Measurements from ENCODE around the gene DUSP22.

DNA sequence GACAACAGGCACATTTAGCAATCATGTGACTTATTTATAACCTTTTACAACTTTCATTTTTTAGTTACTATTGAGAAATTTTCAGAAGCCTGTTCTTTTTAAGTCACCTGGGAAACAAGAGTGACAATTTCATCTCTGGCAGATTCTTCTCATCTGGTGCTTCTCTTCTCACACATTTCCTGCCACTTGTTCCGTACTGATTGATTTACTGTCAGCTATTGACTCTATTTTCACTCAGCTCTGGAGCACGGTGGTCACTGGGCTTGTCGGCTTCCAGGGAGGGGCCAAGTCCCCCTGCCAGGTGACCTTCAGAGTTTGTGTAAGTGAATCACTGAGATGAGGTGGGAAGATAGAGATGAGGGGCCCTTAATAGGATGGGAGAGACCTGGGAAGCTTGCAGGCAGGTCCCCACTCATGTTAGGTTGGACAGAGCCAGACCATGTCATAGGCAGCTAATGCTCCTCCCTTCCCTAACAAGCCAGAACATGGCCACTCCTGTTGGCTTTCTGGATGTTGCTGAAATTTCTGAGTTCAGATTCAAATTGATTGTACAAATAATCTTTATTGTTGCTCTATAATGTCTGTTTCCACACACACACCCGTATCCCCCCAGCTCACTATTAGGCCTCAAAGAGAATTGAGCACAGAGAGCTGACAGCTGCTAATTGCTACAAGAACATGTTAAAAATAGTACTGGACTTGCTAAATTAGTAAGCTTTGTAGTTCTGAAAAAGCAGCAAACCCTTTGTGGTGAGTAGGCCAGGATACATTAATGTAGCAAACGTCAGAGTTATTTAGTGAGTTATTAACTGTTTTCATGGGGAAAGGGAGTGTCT is 13.3 kb downstream of the DUSP22 start:
- no peak for TF ChIP-seq BCL11A (IDR thresholded peaks at IDR 0.05; ENCODE audit: low read depth in 2 of 2, low read length in 2 of 2)
- TF ChIP-seq BRCA1 (IDR thresholded peaks at IDR 0.05; ENCODE audit: low read depth, low read length): no peak
- TF ChIP-seq, protein P1, sequence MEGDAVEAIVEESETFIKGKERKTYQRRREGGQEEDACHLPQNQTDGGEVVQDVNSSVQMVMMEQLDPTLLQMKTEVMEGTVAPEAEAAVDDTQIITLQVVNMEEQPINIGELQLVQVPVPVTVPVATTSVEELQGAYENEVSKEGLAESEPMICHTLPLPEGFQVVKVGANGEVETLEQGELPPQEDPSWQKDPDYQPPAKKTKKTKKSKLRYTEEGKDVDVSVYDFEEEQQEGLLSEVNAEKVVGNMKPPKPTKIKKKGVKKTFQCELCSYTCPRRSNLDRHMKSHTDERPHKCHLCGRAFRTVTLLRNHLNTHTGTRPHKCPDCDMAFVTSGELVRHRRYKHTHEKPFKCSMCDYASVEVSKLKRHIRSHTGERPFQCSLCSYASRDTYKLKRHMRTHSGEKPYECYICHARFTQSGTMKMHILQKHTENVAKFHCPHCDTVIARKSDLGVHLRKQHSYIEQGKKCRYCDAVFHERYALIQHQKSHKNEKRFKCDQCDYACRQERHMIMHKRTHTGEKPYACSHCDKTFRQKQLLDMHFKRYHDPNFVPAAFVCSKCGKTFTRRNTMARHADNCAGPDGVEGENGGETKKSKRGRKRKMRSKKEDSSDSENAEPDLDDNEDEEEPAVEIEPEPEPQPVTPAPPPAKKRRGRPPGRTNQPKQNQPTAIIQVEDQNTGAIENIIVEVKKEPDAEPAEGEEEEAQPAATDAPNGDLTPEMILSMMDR (IDR thresholded peaks at IDR 0.05; ENCODE audit: control extremely low read depth in 1 of 3, insufficient read depth in 1 of 3, low read depth in 1 of 3, low read length in 3 of 3): no peak
- no peak for TF ChIP-seq GTF2F1 (IDR thresholded peaks at IDR 0.05; ENCODE audit: borderline replicate concordance, low read depth, low read length)
- no peak for TF ChIP-seq POLR2AphosphoS5 (IDR thresholded peaks at IDR 0.05; ENCODE audit: low read depth, low read length)
- TF ChIP-seq EGR1 (IDR thresholded peaks at IDR 0.05; ENCODE audit: borderline replicate concordance, low read depth, low read length): no peak
- no peak for TF ChIP-seq CHD2 (IDR thresholded peaks at IDR 0.05; ENCODE audit: low read length)
- TF ChIP-seq, protein P2, sequence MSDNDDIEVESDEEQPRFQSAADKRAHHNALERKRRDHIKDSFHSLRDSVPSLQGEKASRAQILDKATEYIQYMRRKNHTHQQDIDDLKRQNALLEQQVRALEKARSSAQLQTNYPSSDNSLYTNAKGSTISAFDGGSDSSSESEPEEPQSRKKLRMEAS (IDR thresholded peaks at IDR 0.05): no peak
- TF ChIP-seq POLR2A (IDR thresholded peaks at IDR 0.05; ENCODE audit: control extremely low read depth in 1 of 2, low read depth in 2 of 2, low read length in 2 of 2): no peak
